CD14-positive monocyte (primary cell): Measurements from ENCODE around the gene PPP3CA. TPM values are rescaled to one million over a fixed set of nuclear protein-coding genes. Genes with fewer than 3 reads are reported as not detected.
A peak's percentile ranks its signal among the peaks of the same experiment; 100 is the strongest.

Source experiments
- DNase-seq, 3 donors: peaks; one replicate each; pipeline ENCODE4 v3.0.0-alpha.2; 2011 to 2022
- H2AFZ ChIP-seq: 2 replicates; pipeline ENCODE4 v1.6.0; 2012; ENCODE audit warnings: mild to moderate bottlenecking, low read depth, low read length, inconsistent platforms; ENCODE audit not compliant: insufficient read depth, poor library complexity, severe bottlenecking
- H3K27ac ChIP-seq, 2 donors: 1 replicate in 1 of 2; 2 replicates in 1 of 2; pipeline ENCODE4 v1.5.1; 2012 to 2013; ENCODE audit warnings: low read length in 2 of 2, control low read depth in 1 of 2, inconsistent platforms in 1 of 2, low read depth in 1 of 2, mild to moderate bottlenecking in 1 of 2
- H3K27me3 ChIP-seq, 2 donors: one replicate each; pipeline versions ENCODE4 v1.6.0 to v1.6.1; 2011 to 2013; ENCODE audit warnings: low read length in 2 of 2; ENCODE audit not compliant: control insufficient read depth in 2 of 2, insufficient read depth in 2 of 2
- H3K36me3 ChIP-seq, 2 donors: replicated peaks in 1 of 2; 1 replicate in 1 of 2; 2 replicates in 1 of 2; pipeline versions ENCODE4 v1.5.1 to v1.6.1; 2012 to 2013; ENCODE audit warnings: low read length in 2 of 2, control low read depth in 1 of 2, inconsistent platforms in 1 of 2, mild to moderate bottlenecking in 1 of 2; ENCODE audit not compliant: insufficient read depth in 2 of 2, control insufficient read depth in 1 of 2
- H3K4me1 ChIP-seq, 2 donors: 1 replicate in 1 of 2; 2 replicates in 1 of 2; pipeline versions ENCODE4 v1.5.1 to v1.6.1; 2012 to 2013; ENCODE audit warnings: low read length in 2 of 2, control low read depth in 1 of 2, inconsistent platforms in 1 of 2, mild to moderate bottlenecking in 1 of 2, moderate library complexity in 1 of 2; ENCODE audit not compliant: insufficient read depth in 2 of 2, control insufficient read depth in 1 of 2
- H3K4me2 ChIP-seq: replicated peaks from 2 replicates; pipeline ENCODE3; 2012; ENCODE audit warnings: low read length, moderate library complexity, mild to moderate bottlenecking; ENCODE audit not compliant: poor library complexity, severe bottlenecking; ENCODE audit errors: extremely low read depth
- H3K4me3 ChIP-seq, 3 experiments: fragments of 200-600 bp in 1 of 3; sonication (generic) in 1 of 3; replicated peaks in 1 of 3; 1 replicate in 2 of 3; 2 replicates in 1 of 3; pipeline ENCODE4 v1.5.1; 2011 to 2013; ENCODE audit warnings: low read length in 3 of 3, mild to moderate bottlenecking in 3 of 3, control low read depth in 2 of 3, low read depth in 2 of 3, inconsistent platforms in 1 of 3, moderate library complexity in 1 of 3
- H3K79me2 ChIP-seq: 2 replicates; pipeline ENCODE4 v1.6.0; 2012; ENCODE audit warnings: mild to moderate bottlenecking, control low read depth, inconsistent platforms, low read length, moderate library complexity; ENCODE audit not compliant: insufficient read depth
- H3K9ac ChIP-seq: 2 replicates; pipeline ENCODE4 v1.6.0; 2017; ENCODE audit warnings: low read length, mild to moderate bottlenecking; ENCODE audit not compliant: insufficient read depth, poor library complexity, severe bottlenecking
- H3K9me3 ChIP-seq, 2 donors: replicated peaks in 1 of 2; 1 replicate in 1 of 2; 2 replicates in 1 of 2; pipeline versions ENCODE4 v1.5.1 to v1.6.1; 2012 to 2013; ENCODE audit warnings: low read length in 2 of 2, control low read depth in 1 of 2; ENCODE audit not compliant: control insufficient read depth in 1 of 2, insufficient read depth in 1 of 2
- H4K20me1 ChIP-seq: 2 replicates; pipeline ENCODE4 v1.6.0; 2012; ENCODE audit warnings: mild to moderate bottlenecking, low read length, control low read depth, moderate library complexity; ENCODE audit not compliant: insufficient read depth
- H3K27ac Mint-ChIP-seq, 7 donors: one replicate each; pipeline ENCODE4 v1.8.0; 2020; ENCODE audit warnings: mild to moderate bottlenecking in 7 of 7, mixed read lengths in 7 of 7, moderate library complexity in 6 of 7, inconsistent platforms in 2 of 7
- H3K27me3 Mint-ChIP-seq, 3 donors: one replicate each; pipeline ENCODE4 v1.8.0; 2021 to 2022; ENCODE audit warnings: low read depth in 3 of 3, mild to moderate bottlenecking in 3 of 3, mixed read lengths in 3 of 3, moderate library complexity in 3 of 3, inconsistent platforms in 1 of 3
- H3K36me3 Mint-ChIP-seq, 2 donors: one replicate each; pipeline ENCODE4 v1.8.0; 2020; ENCODE audit warnings: mixed read lengths in 2 of 2, inconsistent platforms in 1 of 2, mild to moderate bottlenecking in 1 of 2
- H3K4me1 Mint-ChIP-seq: one replicate; pipeline ENCODE4 v1.8.0; 2020; ENCODE audit warnings: mild to moderate bottlenecking, mixed read lengths
- H3K4me3 Mint-ChIP-seq, 2 donors: one replicate each; pipeline ENCODE4 v1.8.0; 2020; ENCODE audit warnings: mild to moderate bottlenecking in 2 of 2, mixed read lengths in 2 of 2, moderate library complexity in 1 of 2
- H3K9me3 Mint-ChIP-seq, 7 donors: one replicate each; pipeline ENCODE4 v1.8.0; 2020 to 2022; ENCODE audit warnings: mixed read lengths in 7 of 7, mild to moderate bottlenecking in 6 of 7, moderate library complexity in 6 of 7, inconsistent platforms in 2 of 7
- CTCF ChIP-seq: fragments of 200-600 bp; IDR thresholded peaks from one replicate; pipeline ENCODE4 v1.8.0; 2022; ENCODE audit warnings: antibody characterized with exemption, mild to moderate bottlenecking
- WGBS: methylation state at CpG from one replicate; pipeline ENCODE4 v1.1.5; 2013; ENCODE audit warnings: missing lambda C conversion rate; ENCODE audit not compliant: insufficient coverage; 5-methylcytosine and 5-hydroxymethylcytosine counted together
- intact Hi-C, 2 donors: fragments of 100-400 bp; cut with micrococcal nuclease; formaldehyde crosslinking; loops; one replicate each; pipeline versions ENCODE4 v1.15.0 to v1.15.1; 2023
- polyA plus RNA-seq, 3 donors: library from polyadenylated mRNA; depleted of rRNA in 1 of 3; unstranded in 2 of 3; stranded (reverse) in 1 of 3; fragments of 300-500 nt in 2 of 3; fragments of >200 nt in 1 of 3; fragmentation: Illumina TruSeq in 2 of 3; gene quantifications; 1 replicate in 2 of 3; 2 replicates in 1 of 3; pipeline ENCODE4 v1.2.3, GENCODE V29; 2012 to 2021

Gene PPP3CA
- polyA plus RNA-seq, 3 donors, result 5.1 to 9.7 (median 8.9) TPM

GRCh38 chr4:101290654-101291053 lies 56.7 kb downstream of the PPP3CA start:
- H2AFZ ChIP-seq, result no peak overlapping the region
- H3K4me2 ChIP-seq, result no peak overlapping the region
- TF ChIP-seq CTCF, result no peak
- DNase-seq, result no peak
- Mint-ChIP-seq H3K4me3 (no peak overlapping the region), H3K27me3 (no peaks in the 10 kb centered on the region), H3K27ac (no peak overlapping the region), H3K9me3 (no peaks in the 10 kb centered on the region), H3K4me1 (peaks cover 37% of the 10 kb centered on the region), H3K36me3 (peaks cover 0 to 2% of the 10 kb centered on the region in 2 donors)
- no peak overlapping the region for H3K9ac ChIP-seq
- no peaks in the 10 kb centered on the region for H3K36me3 ChIP-seq
- H4K20me1 ChIP-seq, result peaks cover 97% of the 10 kb centered on the region
- 83% methylated on average over 1 of the region's 3 CpGs for WGBS
- no peak overlapping the region for H3K4me3 ChIP-seq
- no peak overlapping the region for H3K27ac ChIP-seq
- no peaks in the 10 kb centered on the region for H3K9me3 ChIP-seq
- intact Hi-C loops, result no loop called here
- H3K4me1 ChIP-seq, result peaks cover 15 to 17% of the 10 kb centered on the region in 2 donors
- H3K27me3 ChIP-seq, result no peaks in the 10 kb centered on the region
- peaks cover 84% of the 10 kb centered on the region for H3K79me2 ChIP-seq

GRCh38 chr4:101289306-101289705 lies 58.0 kb downstream of the PPP3CA start:
- peak in 1 of 3 donors; percentile 11 for DNase-seq
- Histone ChIP-seq H3K27me3 (no peaks in the 10 kb centered on the region), H3K4me1 (peaks cover 11 to 20% of the 10 kb centered on the region in 2 donors), H3K4me3 (no peak overlapping the region), H3K79me2 (peaks cover 84% of the 10 kb centered on the region), H3K36me3 (no peaks in the 10 kb centered on the region), H3K4me2 (peak overlapping the region; percentile 37), H2AFZ (no peak overlapping the region), H4K20me1 (peaks cover 98% of the 10 kb centered on the region), H3K27ac (no peak overlapping the region), H3K9ac (no peak overlapping the region), H3K9me3 (no peaks in the 10 kb centered on the region)
- no peaks in the 10 kb centered on the region for H3K9me3 Mint-ChIP-seq
- WGBS, result 60% methylated on average over 1 of the region's 2 CpGs
- peaks cover 35% of the 10 kb centered on the region for H3K4me1 Mint-ChIP-seq
- intact Hi-C loops, result loop anchor here in 1 of 2 donors (10.0 kb wide), 1 partner anchor 55 kb away; the partner anchor contains the start of gene PPP3CA
- TF ChIP-seq CTCF, result no peak
- no peaks in the 10 kb centered on the region for H3K27me3 Mint-ChIP-seq
- peaks cover 0 to 2% of the 10 kb centered on the region in 2 donors for H3K36me3 Mint-ChIP-seq
- peak overlapping the region in 1 of 7 donors; percentile 33 for H3K27ac Mint-ChIP-seq
- H3K4me3 Mint-ChIP-seq, result no peak overlapping the region
